HG03442 (cell line): ENCODE data around the gene UPK3BL2.
A peak's percentile ranks its signal among the peaks of the same experiment; 100 is the strongest.
"Not testable (repeated sequence)": the region's sequence is repeated elsewhere in the genome, so short reads cannot be mapped to it uniquely, and the experiment has no call there.

Source experiments
- ATAC-seq: cut with Tn5 transposase; IDR thresholded peaks from one replicate; pipeline ENCODE4 v1.9.1; 2021; ENCODE audit warnings: mild to moderate bottlenecking, moderate library complexity; ENCODE audit not compliant: unreplicated experiment

Gene UPK3BL2

GRCh38 chr7:102532127-102532526 lies 11.4 kb downstream of the UPK3BL2 start:
- ATAC-seq, result not testable (repeated sequence)

- not testable (repeated sequence) for ATAC-seq
Measured at GRCh38 chr7:102531583-102531982, 11.9 kb downstream of the UPK3BL2 start.

GRCh38 chr7:102527822-102528793 lies 15.4 kb downstream of the UPK3BL2 start:
- ATAC-seq, result not testable (repeated sequence)

GRCh38 chr7:102527182-102527581 lies 16.3 kb downstream of the UPK3BL2 start:
- not testable (repeated sequence) for ATAC-seq

GRCh38 chr7:102524803-102525202 lies 18.7 kb downstream of the UPK3BL2 start:
- not testable (repeated sequence) for ATAC-seq

- not testable (repeated sequence) for ATAC-seq
Measured at GRCh38 chr7:102520797-102521196, 22.7 kb downstream of the UPK3BL2 start.

GRCh38 chr7:102517550-102518147 lies 25.8 kb downstream of the UPK3BL2 start, which contains the start of gene RASA4B:
Gene RASA4B (minus strand): TSS chr7:102517777. CDS start chr7:102517710, 67 bp downstream.
- peak; percentile 57 for ATAC-seq

GRCh38 chr7:102516951-102517350 lies 26.5 kb downstream of the UPK3BL2 start:
- not testable (repeated sequence) for ATAC-seq

- ATAC-seq, result not testable (repeated sequence)
Measured at GRCh38 chr7:102515889-102516288, 27.6 kb downstream of the UPK3BL2 start.

GRCh38 chr7:102514881-102515721 lies 28.4 kb downstream of the UPK3BL2 start:
- ATAC-seq, result peak; percentile 68

- ATAC-seq, result not testable (repeated sequence)
Measured at GRCh38 chr7:102512642-102513221, 30.8 kb downstream of the UPK3BL2 start.

GRCh38 chr7:102511860-102512522 lies 31.5 kb downstream of the UPK3BL2 start:
- peak; percentile 27 for ATAC-seq

GRCh38 chr7:102510575-102510974 lies 32.9 kb downstream of the UPK3BL2 start:
- not testable (repeated sequence) for ATAC-seq

GRCh38 chr7:102507410-102508088 lies 35.9 kb downstream of the UPK3BL2 start:
- ATAC-seq, result not testable (repeated sequence)

- ATAC-seq, result not testable (repeated sequence)
Measured at GRCh38 chr7:102505298-102506185, 38.0 kb downstream of the UPK3BL2 start.

- not testable (repeated sequence) for ATAC-seq
Measured at GRCh38 chr7:102503141-102503540, 40.4 kb downstream of the UPK3BL2 start.

GRCh38 chr7:102498321-102498720 lies 45.2 kb downstream of the UPK3BL2 start:
- ATAC-seq, result not testable (repeated sequence)

- not testable (repeated sequence) for ATAC-seq
Measured at GRCh38 chr7:102497308-102497707, 46.2 kb downstream of the UPK3BL2 start.
